Endothelial cell of umbilical vein (primary cell): ENCODE data around the gene PABPC5. TPM values are rescaled to one million over a fixed set of nuclear protein-coding genes. Genes with fewer than 3 reads are reported as not detected.

Source experiments
- BruUV-seq: library from RNA; stranded (reverse); fragments of 400-500 nt; replicated peaks from 2 replicates; lab custom pipeline; 2021; lab: Mats Ljungman, UMichigan
- CTCF ChIA-PET: fragments of 300-600, 350-600 bp; sonication (Branson Sonifier 250); formaldehyde crosslinking; loops from one replicate; lab custom pipeline; 2021; ENCODE audit warnings: antibody characterized with exemption, inconsistent platforms; lab: Charles Lee
- POLR2A ChIA-PET: fragments of 300-600, 350-600 bp; sonication (Branson Sonifier 250); formaldehyde crosslinking; loops from one replicate; lab custom pipeline; 2021; ENCODE audit warnings: antibody characterized with exemption, inconsistent platforms; lab: Charles Lee
- DNase-seq: peaks from one replicate; pipeline ENCODE4 v3.0.0-alpha.2; 2011; ENCODE audit warnings: low read depth, low spot score
- FAIRE-seq: peaks from 2 replicates; lab custom pipeline; 2011; peaks lifted over from hg19 to GRCh38; lab: Jason Lieb, UNC
- H2AFZ ChIP-seq: 2 replicates; pipeline ENCODE4 v1.6.0; 2012; ENCODE audit warnings: low read depth, low read length, control low read depth, inconsistent platforms
- H3K27ac ChIP-seq: 2 replicates; pipeline ENCODE4 v1.5.1; 2011; ENCODE audit warnings: low read depth, mild to moderate bottlenecking, control low read depth, low read length, moderate library complexity; ENCODE audit not compliant: insufficient read depth
- H3K27me3 ChIP-seq, 2 experiments: 2 replicates each; pipeline versions ENCODE4 v1.6.0 to v1.6.1; 2011; ENCODE audit warnings: low read length in 2 of 2, mixed read lengths in 1 of 2; ENCODE audit not compliant: control insufficient read depth in 2 of 2, insufficient read depth in 2 of 2
- H3K36me3 ChIP-seq, 2 experiments: 2 replicates in 1 of 2; 3 replicates in 1 of 2; pipeline ENCODE4 v1.5.1; 2011; ENCODE audit warnings: low read length in 2 of 2, mild to moderate bottlenecking in 1 of 2, moderate library complexity in 1 of 2; ENCODE audit not compliant: control insufficient read depth in 2 of 2, insufficient read depth in 2 of 2; ENCODE audit errors: extremely low read depth in 1 of 2
- H3K4me1 ChIP-seq: 3 replicates; pipeline ENCODE4 v1.5.1; 2011; ENCODE audit warnings: mild to moderate bottlenecking, low read length; ENCODE audit not compliant: control insufficient read depth, insufficient read depth; ENCODE audit errors: extremely low read depth
- H3K4me2 ChIP-seq: 2 replicates; pipeline ENCODE4 v1.6.1; 2011; ENCODE audit warnings: low read length, control low read depth, mixed read lengths; ENCODE audit not compliant: insufficient read depth
- H3K4me3 ChIP-seq, 3 experiments: fragments of 200-600 bp in 1 of 3; sonication (generic), shearing (Covaris generic) in 1 of 3; replicated peaks in 1 of 3; 2 replicates each; pipeline ENCODE4 v1.5.1; 2011 to 2016; ENCODE audit warnings: control low read depth in 3 of 3, low read length in 3 of 3, mild to moderate bottlenecking in 2 of 3, inconsistent platforms in 1 of 3, low read depth in 1 of 3, moderate library complexity in 1 of 3; ENCODE audit not compliant: insufficient read depth in 1 of 3
- H3K79me2 ChIP-seq: 2 replicates; pipeline ENCODE4 v1.6.0; 2012; ENCODE audit warnings: low read length, inconsistent platforms; ENCODE audit not compliant: control insufficient read depth, insufficient read depth
- H3K9ac ChIP-seq: replicated peaks from 2 replicates; pipeline ENCODE3; 2011; ENCODE audit warnings: low read length, control low read depth; ENCODE audit not compliant: insufficient read depth; ENCODE audit errors: extremely low read depth
- H3K9me1 ChIP-seq: replicated peaks from 3 replicates; pipeline ENCODE4 v1.6.0; 2011; ENCODE audit warnings: mild to moderate bottlenecking, low read length; ENCODE audit not compliant: control insufficient read depth, insufficient read depth; ENCODE audit errors: extremely low read depth
- H3K9me3 ChIP-seq: replicated peaks from 2 replicates; pipeline ENCODE4 v1.5.1; 2012; ENCODE audit warnings: low read length, inconsistent platforms; ENCODE audit not compliant: control insufficient read depth, insufficient read depth
- H4K20me1 ChIP-seq: replicated peaks from 2 replicates; pipeline ENCODE3; 2011; ENCODE audit warnings: mild to moderate bottlenecking, low read length; ENCODE audit not compliant: control insufficient read depth, insufficient read depth; ENCODE audit errors: extremely low read depth
- EZH2 ChIP-seq: IDR thresholded peaks from 2 replicates; pipeline ENCODE4 v1.6.1; 2012; ENCODE audit warnings: borderline replicate concordance, low read depth, mild to moderate bottlenecking, moderate library complexity, low read length, inconsistent platforms; ENCODE audit not compliant: severe bottlenecking
- FOS ChIP-seq: IDR thresholded peaks from 2 replicates; pipeline ENCODE4 v1.6.1; 2011; ENCODE audit warnings: mild to moderate bottlenecking, low read length, moderate library complexity, borderline replicate concordance; ENCODE audit not compliant: insufficient read depth
- JUN ChIP-seq: IDR thresholded peaks from 2 replicates; pipeline ENCODE4 v1.6.1; 2011; ENCODE audit warnings: borderline replicate concordance, low read depth; ENCODE audit not compliant: insufficient read length, insufficient read depth
- MYC ChIP-seq: IDR thresholded peaks from one replicate; pipeline ENCODE4 v1.6.1; 2011; ENCODE audit warnings: mild to moderate bottlenecking, low read depth, low read length
- POLR2A ChIP-seq: IDR thresholded peaks from 2 replicates; pipeline ENCODE4 v1.6.1; 2012; ENCODE audit warnings: low read depth, mild to moderate bottlenecking, control low read depth, low read length
- POLR2AphosphoS5 ChIP-seq: IDR thresholded peaks from 2 replicates; pipeline ENCODE4 v1.6.1; 2012; ENCODE audit warnings: low read depth, mild to moderate bottlenecking, control low read depth, low read length, moderate library complexity; ENCODE audit not compliant: insufficient read depth
- dilution Hi-C: fragments of 300-500 bp; cut with MboI; formaldehyde crosslinking; loops from one replicate; pipeline ENCODE4 v1.15.0; 2019; ENCODE audit warnings: low sequenced_read_pairs; ENCODE audit not compliant: extremely low pct_ligation_motif_present
- intact Hi-C: fragments of 100-400 bp; cut with micrococcal nuclease; formaldehyde crosslinking; loops from one replicate; pipeline ENCODE4 v1.10.0; 2022
- polyA plus RNA-seq, 4 experiments: library from polyadenylated mRNA; depleted of rRNA in 3 of 4; stranded (reverse) in 3 of 4; unstranded in 1 of 4; fragments of >200 nt; gene quantifications; 2 replicates each; pipeline versions ENCODE4 v1.2.1 to v1.2.3, GENCODE V29; 2011 to 2012; ENCODE audit warnings: missing spikeins in 1 of 4
- small RNA-seq: library from RNA; depleted of rRNA; stranded (forward); fragments of <200 nt; gene quantifications from one replicate; pipeline ENCODE3, GENCODE V24; 2012; ENCODE audit warnings: low replicate concordance, low read depth; ENCODE audit not compliant: insufficient read depth, insufficient read length
- total RNA-seq: library from RNA; stranded (reverse); gene quantifications from 2 replicates; pipeline ENCODE4 v1.2.3, GENCODE V29; 2021
- TF ChIP-seq, protein P1 (sequence below): IDR thresholded peaks from 2 replicates; pipeline ENCODE4 v1.6.1; 2011; ENCODE audit not compliant: insufficient read depth, insufficient read length

Gene PABPC5
- total and polyA plus RNA-seq, 2 donors (not counting 3 experiments of a cell fraction or from before 2014, with no cell fraction given): 0.07 to 0.44 TPM

DNA sequence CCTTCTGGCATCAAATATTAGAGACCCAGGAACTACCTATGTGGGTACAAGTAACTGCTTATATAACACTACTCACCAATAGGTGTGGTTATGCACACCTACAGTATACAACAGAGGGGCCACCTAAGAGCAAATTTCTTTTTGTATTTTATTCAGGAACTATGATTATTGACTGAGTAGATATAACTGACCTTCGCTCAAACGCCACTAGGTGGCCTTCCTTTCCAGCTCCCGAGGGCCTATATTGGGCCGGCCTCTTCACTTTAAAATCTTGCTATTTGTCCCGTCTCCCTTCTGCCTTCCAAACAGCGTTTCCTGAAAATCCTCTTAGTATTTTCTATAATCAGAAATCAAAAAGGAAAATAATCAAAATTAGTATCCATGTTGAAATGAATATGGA is 19.9 kb upstream of the PABPC5 start:
- H3K9me1 ChIP-seq: no peaks in the 10 kb centered on the region
- FAIRE-seq: no peak
- no peak overlapping the region for H3K9ac ChIP-seq
- no TSS peak for BruUV-seq
- no peak overlapping the region for H3K4me3 ChIP-seq
- ChIA-PET CTCF (no interaction called here), POLR2A (no interaction called here)
- intact Hi-C loops (no loop called here), dilution Hi-C loops (no loop called here)
- H2AFZ ChIP-seq: no peak overlapping the region
- H4K20me1 ChIP-seq: no peaks in the 10 kb centered on the region
- DNase-seq: no peak
- no peak overlapping the region for H3K27ac ChIP-seq
- H3K79me2 ChIP-seq: no peaks in the 10 kb centered on the region
- TF ChIP-seq FOS: no peak
- TF ChIP-seq, protein P1, sequence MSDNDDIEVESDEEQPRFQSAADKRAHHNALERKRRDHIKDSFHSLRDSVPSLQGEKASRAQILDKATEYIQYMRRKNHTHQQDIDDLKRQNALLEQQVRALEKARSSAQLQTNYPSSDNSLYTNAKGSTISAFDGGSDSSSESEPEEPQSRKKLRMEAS: no peak
- no peak overlapping the region for H3K4me2 ChIP-seq
- H3K4me1 ChIP-seq: no peaks in the 10 kb centered on the region
- no peaks in the 10 kb centered on the region for H3K36me3 ChIP-seq
- H3K27me3 ChIP-seq: no peaks in the 10 kb centered on the region
- H3K9me3 ChIP-seq: no peaks in the 10 kb centered on the region

DNA sequence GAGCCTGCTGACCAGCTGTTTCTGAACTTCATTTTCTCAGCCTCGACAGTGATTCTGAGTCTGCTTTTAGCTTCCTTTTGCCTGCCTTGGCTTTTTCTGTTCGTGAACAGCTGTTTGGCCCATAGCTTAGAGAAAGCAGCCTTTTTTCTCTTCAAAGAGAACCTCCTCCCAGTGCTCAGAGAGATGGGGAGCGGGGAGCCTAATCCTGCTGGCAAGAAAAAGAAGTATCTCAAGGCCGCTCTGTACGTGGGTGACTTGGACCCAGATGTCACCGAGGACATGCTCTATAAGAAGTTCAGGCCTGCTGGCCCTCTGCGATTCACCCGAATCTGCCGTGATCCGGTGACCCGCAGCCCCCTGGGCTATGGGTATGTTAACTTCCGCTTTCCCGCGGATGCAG is 756 bp downstream of the PABPC5 start:
- Histone ChIP-seq H3K4me1 (no peaks in the 10 kb centered on the region), H2AFZ (no peak overlapping the region), H3K4me3 (peak overlapping the region in 1 of 3 experiments; percentile 36), H3K79me2 (no peaks in the 10 kb centered on the region), H3K9me3 (no peaks in the 10 kb centered on the region), H3K4me2 (peak overlapping the region; percentile 30), H3K27me3 (no peaks in the 10 kb centered on the region), H3K27ac (no peak overlapping the region), H3K36me3 (no peaks in the 10 kb centered on the region), H3K9ac (peak overlapping the region; percentile 16), H3K9me1 (no peaks in the 10 kb centered on the region), H4K20me1 (no peaks in the 10 kb centered on the region)
- intact Hi-C loops: no loop called here
- FAIRE-seq: no peak
- no TSS peak for BruUV-seq
- ChIA-PET POLR2A (no interaction called here), CTCF (no interaction called here)
- dilution Hi-C loops: no loop called here
- DNase-seq: no peak
- TF ChIP-seq JUN (no peak), POLR2AphosphoS5 (no peak), MYC (no peak), FOS (no peak), EZH2 (no peak), POLR2A (no peak)
- TF ChIP-seq, protein P1: no peak

Small RNAs within 50 kb of the gene (small RNA-seq; reads per million reads assigned to genes)
- not detected for gene AL662874.1
